Skeletal muscle tissue (tissue), 4 donors: Measurements from ENCODE around the gene LSM3. TPM values are rescaled to one million over a fixed set of nuclear protein-coding genes. Genes with fewer than 3 reads are reported as not detected.

Source experiments
- H3K27ac ChIP-seq: one replicate; pipeline ENCODE4 v1.7.0; 2013; ENCODE audit warnings: mild to moderate bottlenecking, low read depth, low read length, inconsistent platforms
- H3K27me3 ChIP-seq, 3 donors: one replicate each; pipeline ENCODE4 v1.7.0; 2013; ENCODE audit warnings: low read length in 3 of 3; ENCODE audit not compliant: control insufficient read depth in 3 of 3, insufficient read depth in 3 of 3
- H3K36me3 ChIP-seq, 3 donors: one replicate each; pipeline ENCODE4 v1.7.0; 2013; ENCODE audit warnings: low read length in 3 of 3; ENCODE audit not compliant: control insufficient read depth in 3 of 3, insufficient read depth in 3 of 3
- H3K4me1 ChIP-seq, 3 donors: one replicate each; pipeline ENCODE4 v1.7.0; 2013; ENCODE audit warnings: low read length in 3 of 3, mild to moderate bottlenecking in 3 of 3; ENCODE audit not compliant: control insufficient read depth in 3 of 3, insufficient read depth in 3 of 3
- H3K4me3 ChIP-seq, 3 donors: one replicate each; pipeline ENCODE4 v1.7.0; 2013; ENCODE audit warnings: low read length in 3 of 3
- H3K9ac ChIP-seq, 3 donors: one replicate each; pipeline ENCODE4 v1.7.0; 2013; ENCODE audit warnings: low read length in 3 of 3, mild to moderate bottlenecking in 3 of 3, moderate library complexity in 2 of 3, low read depth in 1 of 3
- H3K9me3 ChIP-seq, 3 donors: one replicate each; pipeline ENCODE4 v1.7.0; 2013; ENCODE audit warnings: low read length in 3 of 3; ENCODE audit not compliant: control insufficient read depth in 3 of 3
- total RNA-seq: library from RNA; depleted of rRNA; stranded (reverse); fragments of >200 nt; gene quantifications from one replicate; pipeline ENCODE4 v1.2.3, GENCODE V29; 2014
- donor health status: Osteomylitis.

The LSM3 gene
- total RNA-seq, 1 donor from 2014 or later, result 14.6 TPM

DNA sequence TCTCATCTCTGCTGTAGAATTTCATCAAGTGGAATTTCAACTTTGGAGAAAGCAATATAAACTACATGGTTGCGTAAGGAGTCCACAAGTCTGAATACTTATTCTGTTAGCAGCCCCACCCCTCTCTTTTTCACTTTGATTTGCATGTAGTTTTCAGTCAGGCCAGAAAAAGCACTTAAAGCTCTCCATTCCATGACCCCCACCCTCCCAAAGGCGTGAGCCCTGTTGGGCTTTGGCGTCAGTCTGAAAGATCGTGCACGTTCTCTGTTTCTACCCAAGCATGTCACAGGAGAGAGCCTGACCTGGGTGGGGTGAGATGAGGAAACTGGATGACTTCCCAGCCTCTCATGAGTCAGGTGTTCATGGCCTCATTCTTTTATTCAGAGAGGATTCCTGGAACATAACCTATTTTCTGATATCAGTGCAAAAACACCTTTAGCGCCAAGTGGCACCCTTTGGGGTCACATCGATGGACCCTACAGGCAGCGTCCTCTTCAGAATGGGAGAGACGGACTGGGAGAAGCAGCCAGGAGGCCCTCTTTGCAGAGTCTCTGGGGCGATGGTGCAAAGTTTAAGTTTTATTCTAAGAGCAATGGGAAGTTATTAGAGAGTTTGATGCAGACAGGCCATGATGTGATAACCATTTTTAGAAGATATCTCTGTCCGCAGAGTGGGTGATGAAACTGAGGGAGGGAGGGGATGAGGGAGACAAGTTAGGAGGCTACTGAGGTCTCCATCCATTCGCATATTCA lies 55.8 kb downstream of the LSM3 start:
- Histone ChIP-seq H3K36me3 (no peaks in the 10 kb centered on the region), H3K9me3 (peaks cover 0 to 4% (median 0%) of the 10 kb centered on the region in 3 donors), H3K9ac (no peak overlapping the region), H3K27ac (no peak overlapping the region), H3K4me1 (peaks cover 0 to 3% (median 2%) of the 10 kb centered on the region in 3 donors), H3K27me3 (peaks cover 0 to 9% (median 0%) of the 10 kb centered on the region in 3 donors), H3K4me3 (no peak overlapping the region)

DNA sequence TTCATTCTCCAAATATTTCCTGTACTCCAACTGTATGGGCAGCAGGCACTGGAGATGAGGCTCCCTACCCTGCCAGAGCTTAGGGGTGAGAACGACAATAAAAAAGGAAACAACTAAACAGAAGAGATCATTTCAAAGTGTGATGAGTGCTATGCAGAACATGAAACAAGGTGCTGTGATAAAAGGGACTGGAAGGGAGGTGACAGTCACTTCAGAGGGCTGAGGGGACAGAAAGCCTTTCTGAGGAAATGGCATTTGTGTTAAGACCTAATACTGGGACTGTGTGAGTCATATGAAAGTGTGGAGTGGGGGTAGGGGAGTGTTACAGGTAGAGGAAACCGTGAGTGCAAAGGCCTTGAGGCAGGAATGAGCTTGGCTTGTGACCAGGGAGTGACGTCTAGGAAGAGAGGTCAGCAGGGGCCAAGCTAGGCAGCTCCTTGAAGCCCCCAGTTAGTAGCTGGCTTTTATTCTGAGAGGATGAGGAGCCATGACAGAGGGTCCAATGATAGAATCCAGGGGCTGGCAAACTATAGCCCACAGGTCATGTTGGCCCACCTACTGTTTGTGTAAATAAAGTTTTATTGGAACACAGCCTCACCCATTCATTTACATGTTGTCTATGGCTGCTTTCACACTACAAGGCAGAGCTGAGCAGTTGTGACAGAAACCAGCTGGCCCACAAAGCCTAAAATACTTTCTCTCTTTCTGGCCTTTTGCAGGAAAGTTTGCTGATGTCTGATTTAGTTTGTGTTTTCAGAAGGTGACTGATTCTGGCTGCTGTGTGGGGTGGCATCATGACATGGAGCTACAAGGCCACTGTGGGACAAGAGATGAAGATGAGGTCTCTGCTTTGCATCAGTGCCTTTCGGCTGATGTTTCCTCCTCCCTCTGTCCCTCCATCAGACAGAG lies 56.6 kb downstream of the LSM3 start:
- Histone ChIP-seq H3K9ac (no peak overlapping the region), H3K27me3 (peaks cover 0 to 9% (median 0%) of the 10 kb centered on the region in 3 donors), H3K9me3 (peaks cover 0 to 4% (median 0%) of the 10 kb centered on the region in 3 donors), H3K4me3 (no peak overlapping the region), H3K27ac (no peak overlapping the region), H3K36me3 (no peaks in the 10 kb centered on the region), H3K4me1 (peaks cover 0 to 3% (median 2%) of the 10 kb centered on the region in 3 donors)

DNA sequence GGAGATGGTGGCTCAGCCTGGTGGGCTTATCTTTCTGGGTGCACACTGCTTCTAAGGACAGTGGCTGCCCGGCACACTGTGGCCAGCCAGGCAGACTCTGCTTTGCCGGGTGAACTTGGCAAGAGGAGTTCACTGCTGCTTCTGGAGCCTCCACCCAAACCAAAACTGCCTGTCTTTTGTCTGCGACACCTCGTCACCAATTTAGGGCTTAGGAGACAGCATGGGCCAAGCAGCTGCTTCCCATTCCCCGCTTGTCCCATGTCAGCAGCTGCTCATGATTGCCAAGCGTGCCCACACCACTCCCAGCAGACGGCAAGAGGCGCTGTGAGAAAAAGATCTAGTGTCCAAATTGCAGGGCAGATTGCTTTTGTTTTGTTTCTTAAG lies 57.3 kb downstream of the LSM3 start:
- Histone ChIP-seq H3K4me1 (peaks cover 0 to 3% (median 2%) of the 10 kb centered on the region in 3 donors), H3K9ac (no peak overlapping the region), H3K27ac (no peak overlapping the region), H3K27me3 (peaks cover 0 to 9% (median 0%) of the 10 kb centered on the region in 3 donors), H3K4me3 (no peak overlapping the region), H3K9me3 (peaks cover 0 to 4% (median 0%) of the 10 kb centered on the region in 3 donors), H3K36me3 (no peaks in the 10 kb centered on the region)

DNA sequence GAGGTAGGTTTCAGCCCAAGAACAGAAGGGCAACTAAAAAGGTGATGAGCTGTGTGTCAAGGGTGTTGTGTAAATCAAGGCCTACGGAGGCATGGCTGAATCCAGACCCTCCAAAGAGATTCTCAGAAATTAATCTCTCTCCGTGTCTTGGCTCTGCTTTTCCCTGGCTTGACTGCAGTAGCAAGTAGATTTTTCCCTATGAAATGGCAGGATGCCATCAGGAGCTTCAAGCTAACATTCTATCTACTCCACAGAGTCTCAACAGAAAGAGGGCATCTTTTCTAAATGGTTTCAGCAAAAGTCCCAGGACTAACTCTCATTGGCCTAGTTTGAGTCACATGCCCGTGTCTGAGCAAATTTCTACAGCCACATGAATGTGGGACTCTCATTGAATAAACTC lies 58.3 kb downstream of the LSM3 start:
- no peak overlapping the region for H3K9ac ChIP-seq
- H3K4me3 ChIP-seq, result no peak overlapping the region
- H3K4me1 ChIP-seq, result peaks cover 0 to 3% (median 2%) of the 10 kb centered on the region in 3 donors
- peaks cover 0 to 4% (median 0%) of the 10 kb centered on the region in 3 donors for H3K9me3 ChIP-seq
- H3K27ac ChIP-seq, result no peak overlapping the region
- no peaks in the 10 kb centered on the region for H3K36me3 ChIP-seq
- peaks cover 0 to 7% (median 0%) of the 10 kb centered on the region in 3 donors for H3K27me3 ChIP-seq

DNA sequence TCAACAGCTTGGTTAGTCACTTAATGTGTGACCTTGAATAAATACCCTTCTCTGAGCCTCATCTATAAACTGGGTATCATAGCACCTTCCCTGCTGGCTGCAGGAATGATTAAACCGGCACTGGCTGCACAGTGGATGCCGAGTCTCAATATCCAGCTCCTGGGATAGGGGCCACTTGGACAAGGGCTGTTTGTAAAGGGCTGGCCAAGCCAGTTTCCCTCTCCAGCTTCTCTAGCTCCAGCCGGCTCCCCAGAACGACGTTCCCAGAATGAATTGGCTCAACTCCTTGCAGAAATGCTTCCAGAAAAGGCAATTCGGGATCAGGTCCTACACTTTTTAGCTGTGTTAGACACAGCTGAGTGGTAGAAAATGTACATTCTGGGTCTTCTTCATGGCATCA lies 58.8 kb downstream of the LSM3 start:
- Histone ChIP-seq H3K4me3 (no peak overlapping the region), H3K27me3 (peaks cover 0 to 7% (median 0%) of the 10 kb centered on the region in 3 donors), H3K9me3 (peaks cover 0 to 4% (median 0%) of the 10 kb centered on the region in 3 donors), H3K4me1 (peaks cover 0 to 3% (median 2%) of the 10 kb centered on the region in 3 donors), H3K27ac (no peak overlapping the region), H3K9ac (no peak overlapping the region), H3K36me3 (no peaks in the 10 kb centered on the region)

DNA sequence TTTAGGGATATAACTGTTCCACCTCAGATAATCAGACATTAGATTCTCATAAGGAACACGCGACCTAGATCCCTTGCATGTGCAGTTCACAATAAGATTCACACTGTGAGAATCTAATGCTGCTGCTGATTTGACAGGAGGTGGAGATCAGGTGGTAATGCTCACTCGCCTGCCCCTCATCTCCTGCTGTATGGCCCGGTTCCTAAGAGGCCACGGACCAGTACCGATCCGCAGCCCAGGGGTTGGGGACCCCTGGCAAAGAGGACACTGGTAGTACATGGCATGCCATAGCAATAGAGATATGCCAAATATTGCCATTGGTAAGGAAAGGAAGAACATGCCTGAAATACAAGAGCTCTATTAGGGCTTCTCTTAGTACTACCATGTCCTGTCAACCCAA lies 59.7 kb downstream of the LSM3 start:
- Histone ChIP-seq H3K36me3 (no peaks in the 10 kb centered on the region), H3K27ac (no peak overlapping the region), H3K4me3 (no peak overlapping the region), H3K4me1 (peaks cover 0 to 3% (median 2%) of the 10 kb centered on the region in 3 donors), H3K9ac (no peak overlapping the region), H3K9me3 (peaks cover 0 to 4% (median 0%) of the 10 kb centered on the region in 3 donors), H3K27me3 (peaks cover 0 to 7% (median 3%) of the 10 kb centered on the region in 3 donors)

DNA sequence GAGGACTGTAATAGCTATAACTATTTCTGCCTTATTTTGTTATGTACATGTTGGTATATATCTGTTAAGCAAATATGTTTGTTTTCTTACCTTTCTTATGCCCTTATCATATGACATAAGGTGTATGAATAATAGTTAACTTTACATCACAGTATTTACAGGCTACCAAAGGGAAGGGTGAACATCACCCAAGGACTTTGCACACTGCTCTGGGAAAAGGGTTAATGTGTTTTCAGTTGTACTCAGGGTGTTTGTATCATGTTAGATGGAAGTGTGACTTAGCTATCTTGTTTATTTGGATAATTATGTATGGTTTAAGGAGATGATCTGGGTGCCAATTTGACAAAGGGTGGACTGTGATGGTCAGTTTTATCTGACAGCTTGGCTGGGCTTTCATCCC lies 60.3 kb downstream of the LSM3 start:
- no peak overlapping the region for H3K9ac ChIP-seq
- H3K36me3 ChIP-seq, result no peaks in the 10 kb centered on the region
- H3K9me3 ChIP-seq, result no peaks in the 10 kb centered on the region
- no peak overlapping the region for H3K4me3 ChIP-seq
- H3K27me3 ChIP-seq, result peaks cover 0 to 7% (median 3%) of the 10 kb centered on the region in 3 donors
- H3K4me1 ChIP-seq, result peaks cover 0 to 3% (median 2%) of the 10 kb centered on the region in 3 donors
- no peak overlapping the region for H3K27ac ChIP-seq

DNA sequence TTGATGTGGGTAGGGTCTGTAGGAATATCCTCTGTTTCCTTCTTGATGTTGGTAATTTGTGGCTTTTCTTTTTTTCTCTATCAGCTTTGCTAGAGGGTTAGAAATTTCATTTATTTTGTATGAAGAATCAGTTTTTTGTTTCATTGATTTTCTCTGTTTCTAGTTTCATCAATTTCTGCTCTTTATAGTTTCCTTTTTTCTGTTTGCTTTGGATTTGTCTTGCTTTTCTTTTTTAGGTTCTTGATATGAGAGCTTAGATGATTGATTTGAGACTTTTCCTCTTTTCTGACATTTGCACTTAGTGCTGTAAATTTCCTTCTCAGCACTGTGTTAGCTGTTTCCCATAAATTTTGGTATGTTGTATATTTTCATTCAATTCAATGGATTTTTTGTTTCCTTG lies 61.3 kb downstream of the LSM3 start:
- H3K9ac ChIP-seq, result no peak overlapping the region
- peaks cover 0 to 3% (median 0%) of the 10 kb centered on the region in 3 donors for H3K4me1 ChIP-seq
- no peaks in the 10 kb centered on the region for H3K36me3 ChIP-seq
- no peak overlapping the region for H3K4me3 ChIP-seq
- no peaks in the 10 kb centered on the region for H3K9me3 ChIP-seq
- peaks cover 0 to 7% (median 3%) of the 10 kb centered on the region in 3 donors for H3K27me3 ChIP-seq
- H3K27ac ChIP-seq, result no peak overlapping the region

DNA sequence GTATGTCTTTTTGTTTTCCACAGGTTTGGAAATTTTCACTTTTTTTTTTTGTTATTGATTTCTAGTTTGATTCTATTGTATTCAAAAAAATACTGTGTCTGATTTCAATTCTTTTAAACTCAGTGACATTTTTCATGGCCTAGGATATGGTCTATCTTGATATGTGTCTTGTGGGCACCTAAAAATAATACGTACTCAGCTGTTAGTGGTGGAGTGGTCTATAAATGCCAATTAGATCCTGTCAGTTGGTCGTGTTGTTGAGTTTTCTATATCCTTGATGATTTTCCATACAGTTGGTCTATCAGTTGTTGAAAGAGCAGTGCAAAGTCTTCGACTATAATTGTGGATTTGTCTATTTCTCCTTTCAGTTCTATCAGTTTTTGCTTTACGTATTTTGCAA lies 61.7 kb downstream of the LSM3 start:
- Histone ChIP-seq H3K4me1 (peaks cover 0 to 3% (median 0%) of the 10 kb centered on the region in 3 donors), H3K36me3 (no peaks in the 10 kb centered on the region), H3K9ac (no peak overlapping the region), H3K9me3 (no peaks in the 10 kb centered on the region), H3K4me3 (no peak overlapping the region), H3K27ac (no peak overlapping the region), H3K27me3 (peaks cover 0 to 7% (median 3%) of the 10 kb centered on the region in 3 donors)
